ENCODE results near the gene CCDC78. TPM values are rescaled to one million over a fixed set of nuclear protein-coding genes. Genes with fewer than 3 reads are reported as not detected.
A peak's percentile ranks its signal among the peaks of the same experiment; 100 is the strongest.

Gene CCDC78
- total and polyA plus RNA-seq, 2 of the 13 experiments (the other 11 are each of a cell fraction or from before 2014, with no cell fraction given): 0.53 to 1.5 TPM

DNA sequence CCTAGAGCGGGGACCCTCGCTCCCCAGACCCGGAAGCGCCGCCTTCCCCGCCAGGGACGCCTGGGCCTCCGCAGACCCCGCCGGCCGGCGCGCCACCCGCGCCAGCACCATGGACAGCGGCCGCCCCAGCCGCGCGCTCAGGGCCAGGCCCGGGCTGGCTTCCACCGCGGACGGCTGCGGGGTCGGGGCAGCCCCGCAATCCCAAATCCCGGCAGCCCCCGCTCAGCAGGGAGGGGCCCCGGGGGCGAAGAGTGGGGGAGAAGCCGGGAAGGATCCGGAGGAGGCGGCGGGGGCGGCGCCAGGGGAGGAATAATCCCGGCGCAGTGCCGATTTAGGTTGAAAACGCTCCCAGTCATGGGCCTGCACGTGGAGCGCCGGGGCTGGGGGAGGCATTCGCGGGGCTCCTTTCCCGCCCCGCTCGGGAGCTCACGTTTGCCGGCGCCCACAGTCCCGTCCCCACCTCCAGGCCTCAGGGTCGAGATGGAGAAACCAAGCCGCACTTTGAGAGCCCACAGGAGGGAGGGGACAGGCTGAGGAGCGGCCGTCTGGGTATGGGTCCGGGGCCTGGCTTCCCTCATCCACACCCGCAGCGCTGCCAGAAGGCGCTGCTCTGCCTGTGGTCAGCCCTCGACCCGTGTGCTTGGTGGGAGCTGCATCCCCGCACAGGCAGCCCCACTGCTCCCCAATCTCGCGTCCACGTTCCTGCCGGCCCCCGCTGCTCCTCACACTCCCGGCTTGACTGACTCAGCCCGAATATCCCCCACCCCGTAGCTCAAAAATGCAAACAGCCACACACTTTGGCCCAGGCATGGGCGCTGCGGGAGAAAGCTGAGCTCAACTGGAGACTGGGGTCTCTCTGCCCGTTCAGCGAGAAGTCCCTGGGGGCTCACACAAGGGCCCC, 25.3 kb downstream of the CCDC78 start (continued):
- TF ChIP-seq HNRNPLL (IDR thresholded peaks at IDR 0.05; ENCODE audit: low read depth, low read length, poor library complexity, severe bottlenecking): no peak
- no peak for TF ChIP-seq MED8 (CRISPR knock-in tag; IDR thresholded peaks at IDR 0.05; ENCODE audit: insufficient replicate concordance)
- TF ChIP-seq CENPX (CRISPR knock-in tag; IDR thresholded peaks at IDR 0.05): no peak
- TF ChIP-seq NONO (IDR thresholded peaks at IDR 0.05): no peak
- no peak for TF ChIP-seq NONO (CRISPR knock-in tag; conservative IDR thresholded peaks at IDR 0.05)
- TF ChIP-seq BHLHE40 (IDR thresholded peaks at IDR 0.05; ENCODE audit: low read length): no peak
- TF ChIP-seq ZNF766 (CRISPR knock-in tag; IDR thresholded peaks at IDR 0.05; ENCODE audit: borderline replicate concordance): peak; percentile 73; the same call in 1 of the 2 replicates
- TF ChIP-seq KLF11 (CRISPR knock-in tag; IDR thresholded peaks at IDR 0.05): no peak
- TF ChIP-seq ZNF234 (CRISPR knock-in tag; conservative IDR thresholded peaks at IDR 0.05): no peak
- no peak for TF ChIP-seq HMG20A (CRISPR knock-in tag; IDR thresholded peaks at IDR 0.05; ENCODE audit: borderline replicate concordance)
- TF ChIP-seq ZZZ3 (CRISPR knock-in tag; IDR thresholded peaks at IDR 0.05; ENCODE audit: borderline replicate concordance): no peak
- TF ChIP-seq MTA3 (CRISPR knock-in tag; IDR thresholded peaks at IDR 0.05): no peak
- TF ChIP-seq ZBTB7A (CRISPR knock-in tag; IDR thresholded peaks at IDR 0.05): no peak
- no peak for TF ChIP-seq ZNF468 (CRISPR knock-in tag; IDR thresholded peaks at IDR 0.05)
- TF ChIP-seq RBAK (CRISPR knock-in tag; IDR thresholded peaks at IDR 0.05): no peak
- no peak for TF ChIP-seq FOXA1 (IDR thresholded peaks at IDR 0.05)
- TF ChIP-seq FOXA1 (CRISPR knock-in tag; IDR thresholded peaks at IDR 0.05): no peak
- TF ChIP-seq, protein P1, sequence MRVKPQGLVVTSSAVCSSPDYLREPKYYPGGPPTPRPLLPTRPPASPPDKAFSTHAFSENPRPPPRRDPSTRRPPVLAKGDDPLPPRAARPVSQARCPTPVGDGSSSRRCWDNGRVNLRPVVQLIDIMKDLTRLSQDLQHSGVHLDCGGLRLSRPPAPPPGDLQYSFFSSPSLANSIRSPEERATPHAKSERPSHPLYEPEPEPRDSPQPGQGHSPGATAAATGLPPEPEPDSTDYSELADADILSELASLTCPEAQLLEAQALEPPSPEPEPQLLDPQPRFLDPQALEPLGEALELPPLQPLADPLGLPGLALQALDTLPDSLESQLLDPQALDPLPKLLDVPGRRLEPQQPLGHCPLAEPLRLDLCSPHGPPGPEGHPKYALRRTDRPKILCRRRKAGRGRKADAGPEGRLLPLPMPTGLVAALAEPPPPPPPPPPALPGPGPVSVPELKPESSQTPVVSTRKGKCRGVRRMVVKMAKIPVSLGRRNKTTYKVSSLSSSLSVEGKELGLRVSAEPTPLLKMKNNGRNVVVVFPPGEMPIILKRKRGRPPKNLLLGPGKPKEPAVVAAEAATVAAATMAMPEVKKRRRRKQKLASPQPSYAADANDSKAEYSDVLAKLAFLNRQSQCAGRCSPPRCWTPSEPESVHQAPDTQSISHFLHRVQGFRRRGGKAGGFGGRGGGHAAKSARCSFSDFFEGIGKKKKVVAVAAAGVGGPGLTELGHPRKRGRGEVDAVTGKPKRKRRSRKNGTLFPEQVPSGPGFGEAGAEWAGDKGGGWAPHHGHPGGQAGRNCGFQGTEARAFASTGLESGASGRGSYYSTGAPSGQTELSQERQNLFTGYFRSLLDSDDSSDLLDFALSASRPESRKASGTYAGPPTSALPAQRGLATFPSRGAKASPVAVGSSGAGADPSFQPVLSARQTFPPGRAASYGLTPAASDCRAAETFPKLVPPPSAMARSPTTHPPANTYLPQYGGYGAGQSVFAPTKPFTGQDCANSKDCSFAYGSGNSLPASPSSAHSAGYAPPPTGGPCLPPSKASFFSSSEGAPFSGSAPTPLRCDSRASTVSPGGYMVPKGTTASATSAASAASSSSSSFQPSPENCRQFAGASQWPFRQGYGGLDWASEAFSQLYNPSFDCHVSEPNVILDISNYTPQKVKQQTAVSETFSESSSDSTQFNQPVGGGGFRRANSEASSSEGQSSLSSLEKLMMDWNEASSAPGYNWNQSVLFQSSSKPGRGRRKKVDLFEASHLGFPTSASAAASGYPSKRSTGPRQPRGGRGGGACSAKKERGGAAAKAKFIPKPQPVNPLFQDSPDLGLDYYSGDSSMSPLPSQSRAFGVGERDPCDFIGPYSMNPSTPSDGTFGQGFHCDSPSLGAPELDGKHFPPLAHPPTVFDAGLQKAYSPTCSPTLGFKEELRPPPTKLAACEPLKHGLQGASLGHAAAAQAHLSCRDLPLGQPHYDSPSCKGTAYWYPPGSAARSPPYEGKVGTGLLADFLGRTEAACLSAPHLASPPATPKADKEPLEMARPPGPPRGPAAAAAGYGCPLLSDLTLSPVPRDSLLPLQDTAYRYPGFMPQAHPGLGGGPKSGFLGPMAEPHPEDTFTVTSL (CRISPR knock-in tag; IDR thresholded peaks at IDR 0.05; ENCODE audit: borderline replicate concordance): no peak
- no peak for TF ChIP-seq GTF3A (CRISPR knock-in tag; conservative IDR thresholded peaks at IDR 0.05)
- TF ChIP-seq, protein P2, sequence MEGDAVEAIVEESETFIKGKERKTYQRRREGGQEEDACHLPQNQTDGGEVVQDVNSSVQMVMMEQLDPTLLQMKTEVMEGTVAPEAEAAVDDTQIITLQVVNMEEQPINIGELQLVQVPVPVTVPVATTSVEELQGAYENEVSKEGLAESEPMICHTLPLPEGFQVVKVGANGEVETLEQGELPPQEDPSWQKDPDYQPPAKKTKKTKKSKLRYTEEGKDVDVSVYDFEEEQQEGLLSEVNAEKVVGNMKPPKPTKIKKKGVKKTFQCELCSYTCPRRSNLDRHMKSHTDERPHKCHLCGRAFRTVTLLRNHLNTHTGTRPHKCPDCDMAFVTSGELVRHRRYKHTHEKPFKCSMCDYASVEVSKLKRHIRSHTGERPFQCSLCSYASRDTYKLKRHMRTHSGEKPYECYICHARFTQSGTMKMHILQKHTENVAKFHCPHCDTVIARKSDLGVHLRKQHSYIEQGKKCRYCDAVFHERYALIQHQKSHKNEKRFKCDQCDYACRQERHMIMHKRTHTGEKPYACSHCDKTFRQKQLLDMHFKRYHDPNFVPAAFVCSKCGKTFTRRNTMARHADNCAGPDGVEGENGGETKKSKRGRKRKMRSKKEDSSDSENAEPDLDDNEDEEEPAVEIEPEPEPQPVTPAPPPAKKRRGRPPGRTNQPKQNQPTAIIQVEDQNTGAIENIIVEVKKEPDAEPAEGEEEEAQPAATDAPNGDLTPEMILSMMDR (CRISPR knock-in tag; IDR thresholded peaks at IDR 0.05): no peak
- TF ChIP-seq ZNF564 (CRISPR knock-in tag; IDR thresholded peaks at IDR 0.05): 0 out of 2 replicates have a peak, but pooled peaks have one; percentile 47
- no peak for TF ChIP-seq HDAC6 (IDR thresholded peaks at IDR 0.05; ENCODE audit: low read depth, low read length)
- TF ChIP-seq HNRNPL (IDR thresholded peaks at IDR 0.05; ENCODE audit: low read depth, low read length): no peak
- peak; percentile 97; the same call in 1 of the 2 replicates for TF ChIP-seq ZNF446 (CRISPR knock-in tag; IDR thresholded peaks at IDR 0.05)
- peak; percentile 92 for TF ChIP-seq TSC22D2 (CRISPR knock-in tag; IDR thresholded peaks at IDR 0.05; ENCODE audit: borderline replicate concordance)
